Measurements from ENCODE around the gene PKNOX2. TPM values are rescaled to one million over a fixed set of nuclear protein-coding genes. Genes with fewer than 3 reads are reported as not detected.

PKNOX2 gene
- total RNA-seq, 1 experiment from 2014 or later, result 3.7 TPM

DNA sequence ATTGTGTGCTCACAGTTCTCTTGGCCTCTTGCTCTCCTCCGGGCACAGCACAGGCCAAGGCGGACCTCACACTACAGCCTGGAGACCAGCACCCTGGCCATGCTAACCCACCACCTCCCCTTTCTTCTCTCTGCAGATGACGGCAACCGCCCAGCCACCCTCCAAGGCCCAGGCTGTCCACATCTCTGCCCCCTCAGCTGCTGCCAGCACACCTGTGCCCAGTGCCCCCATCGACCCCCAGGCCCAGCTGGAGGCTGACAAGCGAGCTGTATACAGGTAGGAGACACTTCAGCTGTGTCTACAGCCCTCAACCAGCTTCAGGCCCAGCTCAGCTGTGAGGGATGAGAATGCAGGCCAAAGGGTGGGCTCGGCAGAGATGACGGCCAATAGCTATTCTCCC is 203.2 kb downstream of the PKNOX2 start:
- no peaks in the 10 kb centered on the region for H3K36me3 Mint-ChIP-seq
- POLR2A ChIA-PET, result no interaction called here
- H3K4me3 Mint-ChIP-seq, result no peak overlapping the region
- no peaks in the 10 kb centered on the region for H3K9me3 Mint-ChIP-seq
- TF ChIP-seq IRF2 (CRISPR knock-in tag; IDR thresholded peaks at IDR 0.05; ENCODE audit: borderline replicate concordance, low read depth), result no peak
- H3K4me1 Mint-ChIP-seq, result peaks cover 46% of the 10 kb centered on the region
- no peak for ATAC-seq
- H3K27me3 Mint-ChIP-seq (ENCODE audit: low read depth), result peaks cover 4% of the 10 kb centered on the region
- CTCF ChIA-PET, result interaction anchor here (0.6 to 1.9 kb wide), 3 partner anchors 22 to 82 kb away, joined by 3 to 4 read pairs (median 3); no protein-coding TSS in a partner anchor
- DNase-seq (ENCODE audit: low spot score), result no peak
- no peak overlapping the region for H3K27ac Mint-ChIP-seq

DNA sequence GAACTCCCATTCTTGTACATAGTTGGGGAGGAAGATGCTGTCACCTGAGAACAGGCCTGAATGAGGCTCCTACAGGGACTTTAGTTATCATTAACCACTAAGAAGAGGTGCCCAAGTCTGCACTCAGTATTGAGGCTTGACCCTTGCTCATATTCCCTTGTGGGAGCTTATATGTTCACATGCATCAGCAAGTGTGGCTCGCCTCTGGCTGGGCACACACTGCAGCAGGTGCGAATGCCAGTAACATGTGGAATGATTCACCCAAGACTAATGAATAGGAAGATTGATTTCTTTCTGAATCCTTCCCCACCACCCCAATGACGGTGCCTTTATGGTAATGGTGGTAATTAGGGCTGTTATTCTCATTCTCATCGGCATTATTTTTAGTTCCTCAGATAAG is 204.2 kb downstream of the PKNOX2 start:
- Mint-ChIP-seq H3K4me1 (peaks cover 54% of the 10 kb centered on the region), H3K27ac (no peak overlapping the region), H3K9me3 (no peaks in the 10 kb centered on the region), H3K27me3 (ENCODE audit: low read depth) (peaks cover 5% of the 10 kb centered on the region), H3K36me3 (no peaks in the 10 kb centered on the region), H3K4me3 (no peak overlapping the region)
- ATAC-seq, result no peak
- ChIA-PET CTCF (interaction anchor here (0.6 to 6.3 kb wide), 5 partner anchors 23 to 194 kb away, joined by 3 to 43 read pairs (median 4); no protein-coding TSS in a partner anchor), POLR2A (no interaction called here)
- no peak for DNase-seq (ENCODE audit: low spot score)
- TF ChIP-seq MXD4 (CRISPR knock-in tag; IDR thresholded peaks at IDR 0.05; ENCODE audit: borderline replicate concordance), result no peak
- TF ChIP-seq SMAD3 (CRISPR knock-in tag; IDR thresholded peaks at IDR 0.05; ENCODE audit: borderline replicate concordance), result no peak
- no peak for TF ChIP-seq RORB (CRISPR knock-in tag; IDR thresholded peaks at IDR 0.05)
- TF ChIP-seq, protein P1, sequence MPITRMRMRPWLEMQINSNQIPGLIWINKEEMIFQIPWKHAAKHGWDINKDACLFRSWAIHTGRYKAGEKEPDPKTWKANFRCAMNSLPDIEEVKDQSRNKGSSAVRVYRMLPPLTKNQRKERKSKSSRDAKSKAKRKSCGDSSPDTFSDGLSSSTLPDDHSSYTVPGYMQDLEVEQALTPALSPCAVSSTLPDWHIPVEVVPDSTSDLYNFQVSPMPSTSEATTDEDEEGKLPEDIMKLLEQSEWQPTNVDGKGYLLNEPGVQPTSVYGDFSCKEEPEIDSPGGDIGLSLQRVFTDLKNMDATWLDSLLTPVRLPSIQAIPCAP (CRISPR knock-in tag; IDR thresholded peaks at IDR 0.05), result no peak
- no peak for TF ChIP-seq ZNF219 (CRISPR knock-in tag; IDR thresholded peaks at IDR 0.05; ENCODE audit: borderline replicate concordance)
- TF ChIP-seq, protein P2, sequence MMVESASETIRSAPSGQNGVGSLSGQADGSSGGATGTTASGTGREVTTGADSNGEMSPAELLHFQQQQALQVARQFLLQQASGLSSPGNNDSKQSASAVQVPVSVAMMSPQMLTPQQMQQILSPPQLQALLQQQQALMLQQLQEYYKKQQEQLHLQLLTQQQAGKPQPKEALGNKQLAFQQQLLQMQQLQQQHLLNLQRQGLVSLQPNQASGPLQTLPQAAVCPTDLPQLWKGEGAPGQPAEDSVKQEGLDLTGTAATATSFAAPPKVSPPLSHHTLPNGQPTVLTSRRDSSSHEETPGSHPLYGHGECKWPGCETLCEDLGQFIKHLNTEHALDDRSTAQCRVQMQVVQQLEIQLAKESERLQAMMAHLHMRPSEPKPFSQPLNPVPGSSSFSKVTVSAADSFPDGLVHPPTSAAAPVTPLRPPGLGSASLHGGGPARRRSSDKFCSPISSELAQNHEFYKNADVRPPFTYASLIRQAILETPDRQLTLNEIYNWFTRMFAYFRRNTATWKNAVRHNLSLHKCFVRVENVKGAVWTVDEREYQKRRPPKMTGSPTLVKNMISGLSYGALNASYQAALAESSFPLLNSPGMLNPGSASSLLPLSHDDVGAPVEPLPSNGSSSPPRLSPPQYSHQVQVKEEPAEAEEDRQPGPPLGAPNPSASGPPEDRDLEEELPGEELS (CRISPR knock-in tag; IDR thresholded peaks at IDR 0.05), result no peak
- no peak for TF ChIP-seq PRRX2 (CRISPR knock-in tag; IDR thresholded peaks at IDR 0.05)
- no peak for TF ChIP-seq SOX15 (CRISPR knock-in tag; IDR thresholded peaks at IDR 0.05)
- no peak for TF ChIP-seq GTF2I (CRISPR knock-in tag; conservative IDR thresholded peaks at IDR 0.05)
- TF ChIP-seq, protein P3, sequence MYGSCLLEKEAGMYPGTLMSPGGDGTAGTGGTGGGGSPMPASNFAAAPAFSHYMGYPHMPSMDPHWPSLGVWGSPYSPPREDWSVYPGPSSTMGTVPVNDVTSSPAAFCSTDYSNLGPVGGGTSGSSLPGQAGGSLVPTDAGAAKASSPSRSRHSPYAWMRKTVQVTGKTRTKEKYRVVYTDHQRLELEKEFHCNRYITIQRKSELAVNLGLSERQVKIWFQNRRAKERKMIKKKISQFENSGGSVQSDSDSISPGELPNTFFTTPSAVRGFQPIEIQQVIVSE (CRISPR knock-in tag; IDR thresholded peaks at IDR 0.05; ENCODE audit: borderline replicate concordance), result no peak
- TF ChIP-seq JUN (CRISPR knock-in tag; IDR thresholded peaks at IDR 0.05), result no peak

DNA sequence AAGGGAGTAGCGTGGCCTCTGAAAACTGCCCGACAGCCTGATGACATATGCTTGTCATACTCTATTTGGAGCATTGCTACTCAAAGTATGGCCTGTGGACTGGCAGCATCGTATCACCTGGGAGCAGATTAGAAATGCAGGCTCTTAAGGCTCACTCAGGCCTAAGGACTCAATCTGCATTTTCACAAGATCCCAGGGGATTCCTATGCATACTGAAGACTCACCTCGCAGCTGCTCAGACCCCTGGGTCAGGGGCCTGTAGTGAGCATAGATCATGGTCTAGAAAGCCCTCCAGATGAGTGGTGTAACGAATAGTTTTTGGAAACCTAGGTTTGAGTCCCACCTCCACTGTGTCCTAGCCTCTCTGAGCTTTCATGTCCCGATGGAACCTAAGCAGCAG is 205.3 kb downstream of the PKNOX2 start:
- Mint-ChIP-seq H3K4me1 (peaks cover 46% of the 10 kb centered on the region), H3K27me3 (ENCODE audit: low read depth) (peaks cover 5% of the 10 kb centered on the region), H3K9me3 (no peaks in the 10 kb centered on the region), H3K27ac (no peak overlapping the region), H3K4me3 (no peak overlapping the region), H3K36me3 (no peaks in the 10 kb centered on the region)
- ATAC-seq, result no peak
- ChIA-PET CTCF (interaction anchor here (0.8 to 6.3 kb wide), 5 partner anchors 15 to 228 kb away, joined by 3 to 43 read pairs (median 6); no protein-coding TSS in a partner anchor), POLR2A (interaction anchor here (0.6 kb wide), 1 partner anchor 49 kb away, joined by 3 read pairs; no protein-coding TSS in a partner anchor)
- no peak for DNase-seq (ENCODE audit: low spot score)
- TF ChIP-seq IRF2 (CRISPR knock-in tag; IDR thresholded peaks at IDR 0.05; ENCODE audit: borderline replicate concordance, low read depth), result no peak
- no peak for TF ChIP-seq NR2C2 (CRISPR knock-in tag; IDR thresholded peaks at IDR 0.05)
- TF ChIP-seq, protein P4, sequence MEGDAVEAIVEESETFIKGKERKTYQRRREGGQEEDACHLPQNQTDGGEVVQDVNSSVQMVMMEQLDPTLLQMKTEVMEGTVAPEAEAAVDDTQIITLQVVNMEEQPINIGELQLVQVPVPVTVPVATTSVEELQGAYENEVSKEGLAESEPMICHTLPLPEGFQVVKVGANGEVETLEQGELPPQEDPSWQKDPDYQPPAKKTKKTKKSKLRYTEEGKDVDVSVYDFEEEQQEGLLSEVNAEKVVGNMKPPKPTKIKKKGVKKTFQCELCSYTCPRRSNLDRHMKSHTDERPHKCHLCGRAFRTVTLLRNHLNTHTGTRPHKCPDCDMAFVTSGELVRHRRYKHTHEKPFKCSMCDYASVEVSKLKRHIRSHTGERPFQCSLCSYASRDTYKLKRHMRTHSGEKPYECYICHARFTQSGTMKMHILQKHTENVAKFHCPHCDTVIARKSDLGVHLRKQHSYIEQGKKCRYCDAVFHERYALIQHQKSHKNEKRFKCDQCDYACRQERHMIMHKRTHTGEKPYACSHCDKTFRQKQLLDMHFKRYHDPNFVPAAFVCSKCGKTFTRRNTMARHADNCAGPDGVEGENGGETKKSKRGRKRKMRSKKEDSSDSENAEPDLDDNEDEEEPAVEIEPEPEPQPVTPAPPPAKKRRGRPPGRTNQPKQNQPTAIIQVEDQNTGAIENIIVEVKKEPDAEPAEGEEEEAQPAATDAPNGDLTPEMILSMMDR (IDR thresholded peaks at IDR 0.05), result no peak
- no peak for TF ChIP-seq ZNF416 (CRISPR knock-in tag; IDR thresholded peaks at IDR 0.05)
- TF ChIP-seq, protein P3 (CRISPR knock-in tag; IDR thresholded peaks at IDR 0.05; ENCODE audit: borderline replicate concordance), result no peak

Data from WTC11 (cell line).